Activated T-cell treated with anti-CD3 and anti-CD28 coated beads, Interleukin-2, amount 50 U/mL, for 4 hours (primary cell): ENCODE measurements around the gene NUDT2. TPM values are rescaled to one million over a fixed set of nuclear protein-coding genes. Genes with fewer than 3 reads are reported as not detected.
A peak's percentile ranks its signal among the peaks of the same experiment; 100 is the strongest.
"Not testable (repeated sequence)": the region's sequence is repeated elsewhere in the genome, so short reads cannot be mapped to it uniquely, and the experiment has no call there.

Experiments
- ATAC-seq, 2 donors: fragments of 200-7000 bp; cut with Tn5 transposase; one replicate each; pipeline ENCODE4 v1.10.0; 2021
- DNase-seq: peaks from one replicate; pipeline ENCODE4 v3.0.0-alpha.2; 2020
- H3K27me3 Mint-ChIP-seq: one replicate; pipeline ENCODE4 v1.8.0; 2021; ENCODE audit warnings: low read depth, mixed read lengths
- H3K36me3 Mint-ChIP-seq: one replicate; pipeline ENCODE4 v1.8.0; 2022; ENCODE audit warnings: mixed read lengths; ENCODE audit not compliant: insufficient read depth
- H3K4me1 Mint-ChIP-seq: one replicate; pipeline ENCODE4 v1.8.0; 2021; ENCODE audit warnings: low read depth, mixed read lengths
- H3K4me3 Mint-ChIP-seq: one replicate; pipeline ENCODE4 v1.8.0; 2021; ENCODE audit warnings: mild to moderate bottlenecking, moderate library complexity, mixed read lengths
- H3K9me3 Mint-ChIP-seq: one replicate; pipeline ENCODE4 v1.8.0; 2021; ENCODE audit warnings: mixed read lengths
- total RNA-seq, 3 donors: library from RNA; stranded (reverse); gene quantifications; one replicate each; pipeline ENCODE4 v1.2.1, GENCODE V29; 2021

Gene NUDT2
- total RNA-seq, 3 donors from 2014 or later: 23.5 to 27.9 (median 25.9) TPM

- H3K4me1 Mint-ChIP-seq: peaks cover 18% of the 10 kb centered on the region
- ATAC-seq (no peak), DNase-seq (no peak)
- H3K27me3 Mint-ChIP-seq: no peaks in the 10 kb centered on the region
- no peaks in the 10 kb centered on the region for H3K36me3 Mint-ChIP-seq
- no peak overlapping the region for H3K4me3 Mint-ChIP-seq
- no peaks in the 10 kb centered on the region for H3K9me3 Mint-ChIP-seq
Observed at GRCh38 chr9:34326690-34327089, 2.7 kb upstream of the NUDT2 start.

GRCh38 chr9:34328500-34328986 is 826 bp upstream of the NUDT2 start:
- H3K27me3 Mint-ChIP-seq: no peaks in the 10 kb centered on the region
- peak overlapping the region; percentile 92 for H3K4me3 Mint-ChIP-seq
- H3K36me3 Mint-ChIP-seq: no peaks in the 10 kb centered on the region
- peaks cover 24% of the 10 kb centered on the region for H3K4me1 Mint-ChIP-seq
- no peaks in the 10 kb centered on the region for H3K9me3 Mint-ChIP-seq
- no peak for ATAC-seq
- no peak for DNase-seq

DNA sequence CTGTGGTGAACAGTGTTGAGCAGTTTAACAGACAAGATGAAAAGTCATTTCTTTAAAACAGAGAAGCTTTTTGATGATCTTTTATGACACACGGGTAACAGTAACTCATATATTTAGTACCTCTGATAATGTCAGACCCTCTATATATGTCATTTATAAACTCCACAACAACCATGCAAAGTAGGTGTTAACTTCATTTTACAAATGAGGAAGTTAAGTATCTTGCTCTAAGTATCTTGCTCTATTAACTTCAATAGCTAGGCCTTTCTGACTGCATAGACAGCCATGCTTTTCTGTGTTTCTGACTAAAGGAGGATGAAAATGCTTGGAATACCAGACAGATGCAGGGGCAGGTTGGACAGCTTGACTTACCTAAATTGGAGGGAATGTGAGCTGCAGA is 1.8 kb downstream of the NUDT2 start:
- Mint-ChIP-seq H3K9me3 (no peaks in the 10 kb centered on the region), H3K4me3 (peak overlapping the region; percentile 19), H3K36me3 (peaks cover 3% of the 10 kb centered on the region), H3K4me1 (peaks cover 26% of the 10 kb centered on the region), H3K27me3 (no peaks in the 10 kb centered on the region)
- no peak for DNase-seq
- ATAC-seq: no peak

DNA sequence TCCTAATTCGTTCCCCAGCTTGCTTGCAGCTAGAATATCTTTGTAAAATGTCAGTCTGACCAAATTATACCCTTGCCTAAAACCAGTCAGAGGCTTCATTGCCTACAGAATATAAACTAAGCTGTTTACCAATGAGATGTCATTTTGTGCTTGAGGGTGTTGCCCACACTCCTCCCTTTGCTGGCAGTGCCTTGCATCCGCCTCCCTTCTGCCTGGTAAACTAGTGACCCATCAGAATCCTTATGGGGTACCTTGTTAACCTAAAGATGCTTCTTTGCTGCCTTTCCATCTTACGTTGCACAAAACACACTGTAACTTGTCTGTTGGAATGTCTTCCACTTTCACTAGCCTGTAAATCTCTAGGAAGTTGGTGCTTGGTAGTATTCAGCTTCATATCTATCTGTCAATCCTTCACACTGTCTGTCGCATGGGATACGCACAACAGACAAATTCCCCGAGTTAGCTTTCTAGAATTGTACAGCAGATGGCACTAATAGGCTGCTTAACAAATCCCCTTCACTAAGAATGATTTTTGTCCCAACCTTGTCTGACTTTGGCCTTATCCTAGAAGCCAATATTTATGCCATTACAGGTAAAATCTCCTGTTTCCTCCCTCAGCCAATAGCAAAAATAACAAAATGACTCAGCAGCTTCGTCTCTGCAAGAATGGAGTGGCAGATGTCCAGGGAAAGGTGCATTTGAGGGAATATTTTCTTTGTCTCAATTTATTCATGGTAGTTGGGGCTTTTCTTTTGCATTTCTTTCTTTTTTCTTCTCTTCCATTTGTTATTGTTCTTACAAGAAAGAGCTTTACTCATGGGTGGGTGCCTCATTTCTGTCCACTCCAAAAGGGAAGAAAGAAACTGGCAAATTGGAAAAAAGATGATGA is 3.0 kb downstream of the NUDT2 start:
- H3K4me3 Mint-ChIP-seq: peak overlapping the region; percentile 5
- peaks cover 26% of the 10 kb centered on the region for H3K4me1 Mint-ChIP-seq
- ATAC-seq (no peak), DNase-seq (no peak)
- H3K36me3 Mint-ChIP-seq: peaks cover 3% of the 10 kb centered on the region
- H3K27me3 Mint-ChIP-seq: no peaks in the 10 kb centered on the region
- H3K9me3 Mint-ChIP-seq: no peaks in the 10 kb centered on the region

- ATAC-seq: no peak
- Mint-ChIP-seq H3K4me3 (no peak overlapping the region), H3K4me1 (peaks cover 21% of the 10 kb centered on the region), H3K27me3 (no peaks in the 10 kb centered on the region), H3K36me3 (peaks cover 3% of the 10 kb centered on the region), H3K9me3 (no peaks in the 10 kb centered on the region)
- no peak for DNase-seq
Observed at GRCh38 chr9:34333836-34334235, 4.5 kb downstream of the NUDT2 start.

DNA sequence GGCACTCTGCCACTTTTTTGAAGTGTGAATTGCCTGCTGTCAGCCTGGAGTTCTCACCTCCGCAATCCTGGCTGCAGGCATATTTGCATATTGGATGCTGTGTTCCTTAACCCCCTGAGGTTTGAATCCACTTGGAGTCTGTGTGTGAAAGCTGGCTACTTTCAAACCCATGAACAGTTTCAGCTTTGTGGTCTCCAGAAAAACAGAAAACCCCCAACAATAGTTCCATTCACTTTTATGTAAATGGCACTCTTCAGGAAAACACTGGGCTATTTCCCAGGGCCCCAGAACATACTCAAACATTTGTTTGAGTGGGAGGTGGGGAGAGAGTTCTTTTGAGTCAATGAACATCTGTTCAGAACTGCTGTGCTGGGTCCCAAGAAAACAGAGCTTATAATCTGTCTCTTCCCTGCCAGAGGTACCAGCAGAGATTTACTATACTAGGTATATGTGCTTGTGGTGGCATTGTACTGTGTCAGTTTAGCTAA is 5.0 kb downstream of the NUDT2 start:
- Mint-ChIP-seq H3K9me3 (no peaks in the 10 kb centered on the region), H3K4me1 (peaks cover 21% of the 10 kb centered on the region), H3K36me3 (peaks cover 3% of the 10 kb centered on the region), H3K4me3 (no peak overlapping the region), H3K27me3 (no peaks in the 10 kb centered on the region)
- DNase-seq (no peak), ATAC-seq (no peak)

DNA sequence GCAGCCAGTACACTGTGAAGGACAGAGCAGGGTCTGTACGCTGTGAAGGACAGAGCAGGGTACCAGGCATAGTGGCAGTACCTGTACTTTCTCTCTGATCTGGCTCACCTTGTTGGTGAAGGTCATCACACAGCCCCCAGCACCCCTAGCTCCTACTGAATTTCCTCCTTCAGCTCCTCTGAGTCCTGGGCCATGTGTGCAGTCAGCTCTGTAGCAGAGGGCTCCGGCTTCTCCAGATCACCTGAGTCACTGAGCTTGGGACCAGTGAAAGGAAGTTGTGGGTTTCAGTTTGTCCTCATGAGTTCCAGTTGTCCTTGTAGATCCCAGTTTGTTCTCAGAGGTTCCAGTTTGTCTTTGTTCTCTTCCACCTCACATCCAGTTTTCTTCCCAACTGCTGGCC is 5.5 kb downstream of the NUDT2 start:
- Mint-ChIP-seq H3K36me3 (peaks cover 3% of the 10 kb centered on the region), H3K27me3 (no peaks in the 10 kb centered on the region), H3K9me3 (no peaks in the 10 kb centered on the region), H3K4me3 (no peak overlapping the region), H3K4me1 (peaks cover 19% of the 10 kb centered on the region)
- no peak for DNase-seq
- no peak for ATAC-seq

- no peak for ATAC-seq
Observed at GRCh38 chr9:34335376-34335775, 6.0 kb downstream of the NUDT2 start.

GRCh38 chr9:34337403-34337802 is 8.0 kb downstream of the NUDT2 start:
- H3K36me3 Mint-ChIP-seq: peaks cover 16% of the 10 kb centered on the region
- no peak overlapping the region for H3K4me3 Mint-ChIP-seq
- no peaks in the 10 kb centered on the region for H3K27me3 Mint-ChIP-seq
- H3K9me3 Mint-ChIP-seq: no peaks in the 10 kb centered on the region
- ATAC-seq (no peak), DNase-seq (no peak)
- peaks cover 3% of the 10 kb centered on the region for H3K4me1 Mint-ChIP-seq

More at GRCh38 chr9:34335376-34335775, 6.0 kb downstream of the NUDT2 start:
- Mint-ChIP-seq H3K27me3 (no peaks in the 10 kb centered on the region), H3K4me3 (no peak overlapping the region), H3K36me3 (peaks cover 7% of the 10 kb centered on the region), H3K9me3 (no peaks in the 10 kb centered on the region), H3K4me1 (peaks cover 15% of the 10 kb centered on the region)
- DNase-seq: no peak

GRCh38 chr9:34338079-34338478 is 8.7 kb downstream of the NUDT2 start:
- not testable (repeated sequence) for H3K4me1 Mint-ChIP-seq, H3K9me3 Mint-ChIP-seq, ATAC-seq, H3K27me3 Mint-ChIP-seq, DNase-seq, H3K4me3 Mint-ChIP-seq
- H3K36me3 Mint-ChIP-seq: peaks cover 17% of the 10 kb centered on the region

GRCh38 chr9:34338665-34339385 is 9.5 kb downstream of the NUDT2 start:
- no peak for ATAC-seq
- Mint-ChIP-seq H3K27me3 (no peaks in the 10 kb centered on the region), H3K4me1 (peaks cover 3% of the 10 kb centered on the region), H3K4me3 (no peak overlapping the region), H3K36me3 (peaks cover 23% of the 10 kb centered on the region), H3K9me3 (no peaks in the 10 kb centered on the region)
- DNase-seq: no peak

- no peaks in the 10 kb centered on the region for H3K27me3 Mint-ChIP-seq
- no peaks in the 10 kb centered on the region for H3K4me1 Mint-ChIP-seq
- peaks cover 23% of the 10 kb centered on the region for H3K36me3 Mint-ChIP-seq
- no peak for DNase-seq
- ATAC-seq: no peak
- no peaks in the 10 kb centered on the region for H3K9me3 Mint-ChIP-seq
- H3K4me3 Mint-ChIP-seq: no peak overlapping the region
Observed at GRCh38 chr9:34341659-34342295, 12.4 kb downstream of the NUDT2 start.

DNA sequence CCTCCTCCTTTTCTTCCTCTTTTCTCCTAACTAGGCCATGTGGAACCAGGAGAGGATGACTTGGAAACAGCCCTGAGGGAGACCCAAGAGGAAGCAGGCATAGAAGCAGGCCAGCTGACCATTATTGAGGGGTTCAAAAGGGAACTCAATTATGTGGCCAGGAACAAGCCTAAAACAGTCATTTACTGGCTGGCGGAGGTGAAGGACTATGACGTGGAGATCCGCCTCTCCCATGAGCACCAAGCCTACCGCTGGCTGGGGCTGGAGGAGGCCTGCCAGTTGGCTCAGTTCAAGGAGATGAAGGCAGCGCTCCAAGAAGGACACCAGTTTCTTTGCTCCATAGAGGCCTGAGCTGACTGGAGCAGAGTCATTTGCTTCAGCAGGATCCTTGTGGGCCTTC is 13.7 kb downstream of the NUDT2 start:
- Mint-ChIP-seq H3K9me3 (no peaks in the 10 kb centered on the region), H3K27me3 (no peaks in the 10 kb centered on the region), H3K4me1 (no peaks in the 10 kb centered on the region), H3K4me3 (no peak overlapping the region), H3K36me3 (peaks cover 26% of the 10 kb centered on the region)
- ATAC-seq (no peak), DNase-seq (no peak)

DNA sequence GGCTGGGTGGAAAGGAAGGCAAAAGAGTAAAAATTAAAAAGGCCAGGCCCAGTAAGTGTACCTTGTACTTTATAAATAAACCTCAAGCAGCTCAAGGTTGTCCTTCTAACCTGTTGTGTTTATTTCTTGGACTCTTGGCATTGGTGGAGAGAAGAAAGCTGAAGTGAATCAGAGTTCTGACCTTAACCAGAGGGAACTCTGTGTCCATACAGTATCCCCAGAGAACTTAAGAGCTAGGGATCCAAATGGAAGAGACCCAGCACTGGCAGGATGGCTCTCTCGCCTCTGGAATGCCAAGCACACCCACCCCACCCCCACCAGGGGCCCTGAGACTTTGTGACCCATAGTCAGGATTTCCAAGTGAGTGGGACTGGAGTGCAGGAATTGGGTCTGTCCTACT is 14.2 kb downstream of the NUDT2 start:
- no peaks in the 10 kb centered on the region for H3K9me3 Mint-ChIP-seq
- H3K4me3 Mint-ChIP-seq: no peak overlapping the region
- H3K4me1 Mint-ChIP-seq: no peaks in the 10 kb centered on the region
- DNase-seq (no peak), ATAC-seq (no peak)
- H3K36me3 Mint-ChIP-seq: peaks cover 26% of the 10 kb centered on the region
- H3K27me3 Mint-ChIP-seq: no peaks in the 10 kb centered on the region
